HG02884 (cell line): ENCODE measurements around the gene RPS15.
A peak's percentile ranks its signal among the peaks of the same experiment; 100 is the strongest.
"Not testable (repeated sequence)": the region's sequence is repeated elsewhere in the genome, so short reads cannot be mapped to it uniquely, and the experiment has no call there.

ENCODE experiments used
- ATAC-seq: cut with Tn5 transposase; IDR thresholded peaks from one replicate; pipeline ENCODE4 v1.9.1; 2021; ENCODE audit warnings: mild to moderate bottlenecking, moderate library complexity; ENCODE audit not compliant: unreplicated experiment

Gene RPS15

GRCh38 chr19:1467215-1467489 is 29.0 kb downstream of the RPS15 start:
- ATAC-seq: no peak

- ATAC-seq: no peak
Measured at GRCh38 chr19:1467490-1468273, 29.5 kb downstream of the RPS15 start.

- ATAC-seq: no peak
Measured at GRCh38 chr19:1468274-1468820, 30.2 kb downstream of the RPS15 start.

GRCh38 chr19:1468821-1469254 is 30.6 kb downstream of the RPS15 start:
- ATAC-seq: no peak

- no peak for ATAC-seq
Measured at GRCh38 chr19:1469255-1470054, 31.3 kb downstream of the RPS15 start.

GRCh38 chr19:1470055-1470304 is 31.8 kb downstream of the RPS15 start:
- no peak for ATAC-seq

- ATAC-seq: no peak
Measured at GRCh38 chr19:1470305-1471009, 32.3 kb downstream of the RPS15 start.

GRCh38 chr19:1471010-1471514 is 32.9 kb downstream of the RPS15 start:
- no peak for ATAC-seq

GRCh38 chr19:1471515-1472160 is 33.4 kb downstream of the RPS15 start:
- ATAC-seq: no peak

- no peak for ATAC-seq
Measured at GRCh38 chr19:1472231-1473084, 34.3 kb downstream of the RPS15 start.

- ATAC-seq: no peak
Measured at GRCh38 chr19:1473085-1473851, 35.1 kb downstream of the RPS15 start.

- no peak for ATAC-seq
Measured at GRCh38 chr19:1474011-1474764, 36.0 kb downstream of the RPS15 start.

GRCh38 chr19:1474765-1475351 is 36.7 kb downstream of the RPS15 start:
- ATAC-seq: no peak

GRCh38 chr19:1475751-1476437 is 37.7 kb downstream of the RPS15 start:
- ATAC-seq: no peak

GRCh38 chr19:1477056-1477455 is 38.9 kb downstream of the RPS15 start:
- ATAC-seq: not testable (repeated sequence)

- ATAC-seq: peak; percentile 74
Measured at GRCh38 chr19:1478934-1479707, 40.9 kb downstream of the RPS15 start, which contains the start of gene C19orf25. C19orf25 (minus strand) TSS chr19:1479215; CDS start chr19:1478903, 312 bp downstream.
